Measurements from ENCODE around the gene GZMM. TPM values are rescaled to one million over a fixed set of nuclear protein-coding genes. Genes with fewer than 3 reads are reported as not detected.

GZMM gene
- total RNA-seq, 4 donors from 2014 or later: 2.5 TPM; not detected in 3

- WGBS, 2 donors: 89 to 92% methylated on average over 13 to 14 of the region's 14 CpGs
- H3K27ac ChIP-seq: no peak overlapping the region
- no peaks in the 10 kb centered on the region for H3K36me3 ChIP-seq
- no peak for TF ChIP-seq EP300 (IDR thresholded peaks at IDR 0.05)
- no peak for TF ChIP-seq POLR2A (IDR thresholded peaks at IDR 0.05)
- TF ChIP-seq, protein P1, sequence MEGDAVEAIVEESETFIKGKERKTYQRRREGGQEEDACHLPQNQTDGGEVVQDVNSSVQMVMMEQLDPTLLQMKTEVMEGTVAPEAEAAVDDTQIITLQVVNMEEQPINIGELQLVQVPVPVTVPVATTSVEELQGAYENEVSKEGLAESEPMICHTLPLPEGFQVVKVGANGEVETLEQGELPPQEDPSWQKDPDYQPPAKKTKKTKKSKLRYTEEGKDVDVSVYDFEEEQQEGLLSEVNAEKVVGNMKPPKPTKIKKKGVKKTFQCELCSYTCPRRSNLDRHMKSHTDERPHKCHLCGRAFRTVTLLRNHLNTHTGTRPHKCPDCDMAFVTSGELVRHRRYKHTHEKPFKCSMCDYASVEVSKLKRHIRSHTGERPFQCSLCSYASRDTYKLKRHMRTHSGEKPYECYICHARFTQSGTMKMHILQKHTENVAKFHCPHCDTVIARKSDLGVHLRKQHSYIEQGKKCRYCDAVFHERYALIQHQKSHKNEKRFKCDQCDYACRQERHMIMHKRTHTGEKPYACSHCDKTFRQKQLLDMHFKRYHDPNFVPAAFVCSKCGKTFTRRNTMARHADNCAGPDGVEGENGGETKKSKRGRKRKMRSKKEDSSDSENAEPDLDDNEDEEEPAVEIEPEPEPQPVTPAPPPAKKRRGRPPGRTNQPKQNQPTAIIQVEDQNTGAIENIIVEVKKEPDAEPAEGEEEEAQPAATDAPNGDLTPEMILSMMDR (IDR thresholded peaks at IDR 0.05): no peak
- H3K4me3 ChIP-seq: no peak overlapping the region
- peaks cover 0 to 4% of the 10 kb centered on the region in 2 donors for H3K27me3 ChIP-seq
- no peaks in the 10 kb centered on the region for H3K9me3 ChIP-seq
- no peak for DNase-seq (ENCODE audit: low spot score in 2 of 2)
- peaks cover 0 to 16% (median 4%) of the 10 kb centered on the region in 4 donors for H3K4me1 ChIP-seq
These were observed 11.6 kb downstream of the GZMM start for GRCh38 chr19:555474-555808.

DNA sequence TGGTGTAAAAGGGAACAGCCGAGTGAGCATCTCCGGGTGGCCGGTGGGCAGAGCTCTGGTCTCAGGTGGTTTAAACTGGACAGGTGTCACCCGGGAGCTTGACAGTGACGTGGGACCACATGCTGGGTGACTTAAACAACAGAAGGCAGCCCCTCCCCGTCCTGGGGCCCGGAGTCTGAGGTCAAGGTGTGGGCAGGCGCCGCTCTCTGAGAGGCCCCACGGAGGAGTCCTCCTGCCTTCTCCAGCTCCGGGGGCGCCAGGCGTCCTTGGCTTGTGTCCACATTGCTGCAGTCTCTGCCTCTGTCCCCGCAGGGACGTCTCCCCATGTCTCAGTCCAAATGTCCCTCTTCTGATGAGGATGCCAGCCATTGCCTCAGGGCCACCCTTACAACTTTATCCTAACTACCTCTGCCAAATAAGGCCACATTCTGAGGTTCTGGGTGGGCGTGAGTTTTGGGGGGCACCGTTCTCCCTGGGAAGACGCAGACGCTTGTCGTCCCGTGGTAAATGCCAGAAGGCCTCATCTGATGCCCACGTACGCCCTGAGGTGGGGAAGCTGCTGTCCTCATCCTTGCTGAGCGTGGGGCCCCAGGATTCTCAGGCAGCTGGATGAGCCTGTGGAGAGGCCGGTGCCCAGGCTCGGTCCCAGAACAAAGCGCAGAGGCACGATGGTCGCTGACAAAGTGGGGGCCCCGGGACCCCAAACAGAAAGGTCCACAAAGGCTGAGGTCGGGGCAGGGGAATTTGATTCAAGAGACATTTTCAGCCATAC lies 12.9 kb downstream of the GZMM start:
- Histone ChIP-seq H3K4me3 (no peak overlapping the region), H3K27ac (peak overlapping the region in 1 of 4 donors; percentile 11), H3K36me3 (no peaks in the 10 kb centered on the region), H3K27me3 (peaks cover 0 to 4% of the 10 kb centered on the region in 2 donors), H3K4me1 (peaks cover 0 to 9% (median 4%) of the 10 kb centered on the region in 4 donors), H3K9me3 (no peaks in the 10 kb centered on the region)
- no peak for DNase-seq (ENCODE audit: low spot score in 2 of 2)
- TF ChIP-seq, protein P1 (IDR thresholded peaks at IDR 0.05): no peak
- TF ChIP-seq EP300 (IDR thresholded peaks at IDR 0.05) (no peak), POLR2A (IDR thresholded peaks at IDR 0.05) (no peak)
- 80 to 84% methylated on average over 30 to 31 of the region's 31 CpGs for WGBS, 2 donors

GRCh38 chr19:558770-559439 lies 15.1 kb downstream of the GZMM start:
- peaks cover 0 to 9% (median 4%) of the 10 kb centered on the region in 4 donors for H3K4me1 ChIP-seq
- WGBS, 2 donors: 47 to 57% methylated on average over 13 to 21 of the region's 21 CpGs
- H3K27me3 ChIP-seq: peaks cover 0 to 4% of the 10 kb centered on the region in 2 donors
- peak overlapping the region in 1 of 4 donors; percentile 53 for H3K27ac ChIP-seq
- H3K4me3 ChIP-seq: no peak overlapping the region
- TF ChIP-seq POLR2A (IDR thresholded peaks at IDR 0.05) (no peak), EP300 (IDR thresholded peaks at IDR 0.05) (no peak)
- TF ChIP-seq, protein P1 (IDR thresholded peaks at IDR 0.05): no peak
- H3K9me3 ChIP-seq: no peaks in the 10 kb centered on the region
- no peaks in the 10 kb centered on the region for H3K36me3 ChIP-seq
- DNase-seq (ENCODE audit: low spot score in 2 of 2): no peak

DNA sequence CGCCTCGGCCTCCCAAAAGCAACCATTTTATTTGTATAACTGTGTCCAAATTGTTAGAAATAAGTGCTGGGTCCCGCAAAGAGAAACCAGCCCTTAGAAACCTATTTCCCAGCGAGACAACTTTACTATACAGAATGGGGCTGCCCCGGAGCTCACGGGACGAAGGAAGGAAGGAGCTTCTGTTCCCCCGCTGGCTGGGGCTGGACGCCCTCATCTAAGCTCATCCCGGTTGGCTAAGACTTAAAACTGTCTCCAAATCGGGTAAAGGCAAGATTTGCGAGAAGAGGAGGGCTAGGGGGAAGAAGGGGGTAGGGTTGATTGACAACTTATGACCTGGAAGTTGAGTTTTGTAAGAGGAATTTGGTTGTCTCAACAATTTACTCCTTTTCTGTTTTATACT lies 16.3 kb downstream of the GZMM start:
- Histone ChIP-seq H3K4me3 (no peak overlapping the region), H3K4me1 (peaks cover 0 to 9% (median 4%) of the 10 kb centered on the region in 4 donors), H3K9me3 (no peaks in the 10 kb centered on the region), H3K36me3 (no peaks in the 10 kb centered on the region), H3K27ac (no peak overlapping the region), H3K27me3 (peaks cover 0 to 4% of the 10 kb centered on the region in 2 donors)
- 74 to 79% methylated on average over 12 of the region's 12 CpGs for WGBS, 2 donors
- TF ChIP-seq EP300 (IDR thresholded peaks at IDR 0.05) (no peak), POLR2A (IDR thresholded peaks at IDR 0.05) (no peak)
- TF ChIP-seq, protein P1 (IDR thresholded peaks at IDR 0.05): no peak
- no peak for DNase-seq (ENCODE audit: low spot score in 2 of 2)

DNA sequence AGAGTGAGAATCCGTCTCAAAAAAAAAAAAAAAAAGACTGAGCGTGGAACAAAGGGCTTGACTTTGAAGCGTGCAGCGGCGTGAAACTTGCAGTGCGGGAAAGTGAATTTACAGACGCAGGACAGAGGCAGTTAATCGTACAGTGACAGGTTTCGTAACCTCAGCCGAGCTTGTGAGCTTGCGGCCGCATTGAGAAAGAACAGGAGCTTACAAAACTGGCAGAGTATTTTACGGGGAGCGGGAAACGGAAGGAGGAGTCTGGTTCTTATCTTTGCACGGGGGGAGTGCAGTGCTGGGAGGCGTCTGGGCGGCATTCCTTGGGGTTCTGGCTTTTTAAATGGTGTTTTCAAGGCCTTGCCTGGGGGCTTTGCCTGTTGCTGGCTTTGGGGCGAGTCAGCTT lies 22.6 kb downstream of the GZMM start:
- peaks cover 0 to 7% (median 2%) of the 10 kb centered on the region in 4 donors for H3K4me1 ChIP-seq
- 67 to 70% methylated on average over 19 of the region's 19 CpGs for WGBS, 2 donors
- no peaks in the 10 kb centered on the region for H3K27me3 ChIP-seq
- no peak for DNase-seq (ENCODE audit: low spot score in 2 of 2)
- H3K4me3 ChIP-seq: no peak overlapping the region
- TF ChIP-seq, protein P1 (IDR thresholded peaks at IDR 0.05): no peak
- TF ChIP-seq EP300 (IDR thresholded peaks at IDR 0.05) (no peak), POLR2A (IDR thresholded peaks at IDR 0.05) (no peak)
- no peak overlapping the region for H3K27ac ChIP-seq
- no peaks in the 10 kb centered on the region for H3K9me3 ChIP-seq
- H3K36me3 ChIP-seq: no peaks in the 10 kb centered on the region
